Heart left ventricle (tissue), 16 donors: ENCODE data around the gene TMEM248. TPM values are rescaled to one million over a fixed set of nuclear protein-coding genes. Genes with fewer than 3 reads are reported as not detected.
"Not testable (repeated sequence)": the region's sequence is repeated elsewhere in the genome, so short reads cannot be mapped to it uniquely, and the experiment has no call there.

Experiments used
- ATAC-seq, 4 donors: fragments of 200-7000 bp; cut with Tn5 transposase; one replicate each; pipeline ENCODE4 v1.9.1; 2020 to 2022; ENCODE audit warnings: moderate library complexity in 4 of 4, mild to moderate bottlenecking in 3 of 4, moderate number of reproducible peaks in 1 of 4
- DNase-seq, 5 donors: peaks; one replicate each; pipeline ENCODE4 v3.0.0-alpha.2; 2020
- H3K27ac ChIP-seq, 12 donors: fragments of 200-600 bp; sonication (generic) in 4 of 12; one replicate each; pipeline versions ENCODE4 v1.5.0 to v1.8.0; 2016 to 2022; ENCODE audit warnings: mild to moderate bottlenecking in 2 of 12
- H3K27me3 ChIP-seq, 9 donors: fragments of 200-600 bp; sonication (generic) in 2 of 9; one replicate each; pipeline versions ENCODE4 v1.5.1 to v1.8.0; 2016 to 2022; ENCODE audit warnings: mild to moderate bottlenecking in 3 of 9
- H3K36me3 ChIP-seq, 9 donors: fragments of 200-600 bp; sonication (generic) in 2 of 9; one replicate each; pipeline versions ENCODE4 v1.5.0 to v1.8.0; 2018 to 2022; ENCODE audit warnings: mild to moderate bottlenecking in 2 of 9
- H3K4me1 ChIP-seq, 12 donors: fragments of 200-600 bp; sonication (generic) in 4 of 12; one replicate each; pipeline versions ENCODE4 v1.5.0 to v1.8.0; 2016 to 2022; ENCODE audit warnings: mild to moderate bottlenecking in 3 of 12
- H3K4me3 ChIP-seq, 12 donors: fragments of 200-600 bp; sonication (generic) in 4 of 12; one replicate each; pipeline versions ENCODE4 v1.5.0 to v1.8.0; 2017 to 2022; ENCODE audit warnings: mild to moderate bottlenecking in 9 of 12, moderate library complexity in 4 of 12
- H3K9me3 ChIP-seq, 12 donors: fragments of 200-600 bp; sonication (generic) in 4 of 12; one replicate each; pipeline versions ENCODE4 v1.5.0 to v1.8.0; 2016 to 2022; ENCODE audit warnings: mild to moderate bottlenecking in 1 of 12
- CTCF ChIP-seq, 12 donors: fragments of 200-600 bp; sonication (generic) in 4 of 12; IDR thresholded peaks; one replicate each; pipeline versions ENCODE4 v1.5.0 to v1.8.0; 2018 to 2022; ENCODE audit warnings: antibody characterized with exemption in 12 of 12, mild to moderate bottlenecking in 5 of 12
- POLR2A ChIP-seq, 2 donors: fragments of 450-650 bp; IDR thresholded peaks; one replicate each; pipeline ENCODE4 v1.6.1; 2017; ENCODE audit warnings: antibody characterized with exemption in 2 of 2, mild to moderate bottlenecking in 2 of 2, moderate library complexity in 2 of 2
- WGBS, 4 donors: extraction: QIAGEN DNeasy Blood & Tissue Kit in 2 of 4; methylation state at CpG; one replicate each; pipeline versions ENCODE4 v1.1.5 to v1.1.7; 2013 to 2018; 5-methylcytosine and 5-hydroxymethylcytosine counted together
- intact Hi-C, 10 donors: fragments of 100-400 bp; cut with DNase I; formaldehyde crosslinking; loops; one replicate each; pipeline versions ENCODE4 v1.11.1 to v1.14.2; 2022
- long read RNA-seq, 3 donors: library from polyadenylated mRNA; unstranded; transcript quantifications; one replicate each; pipeline ENCODE4 v2.0.0, GENCODE V29; 2020 to 2021
- polyA plus RNA-seq, 2 donors: library from polyadenylated mRNA; stranded (reverse); fragments of 200-250 nt; gene quantifications; one replicate each; pipeline ENCODE4 v1.2.3, GENCODE V29; 2013
- total RNA-seq, 9 donors: library from RNA; depleted of rRNA in 2 of 9; stranded (reverse); fragments of >200 nt in 2 of 9; fragmentation: NEBNext Ultra II Directional in 3 of 9; extraction: Animal tissue kit (Norgen Biotek cat#: 25700) in 3 of 9; gene quantifications; one replicate each; pipeline versions ENCODE4 v1.1.0 to v1.2.4, GENCODE V29; 2016 to 2023
- donor health status: ischemic (EF 13 %, LVEDD 7.1; RV severe dilation, severe dysfunction).
- donor health status: healthy with polysubstance abuse.
- donor health status: DM: no; HTN: yes; CAD: no.
- donor health status: DM: no; HTN: no; CAD: no.
- donor health status: ischemic (EF 25% LVEDD 6.9; RV normal size, moderate dysfunction).
- donor health status: ischemic (EF 25% LVEDD 5.7; RV mildly dilated, moderate dysfunction).
- donor health status: healthy.
- donor health status: DM: yes; HTN: yes; CAD: no.
- donor health status: ischemic (EF 35%, LVEDD 5.7; RV mildly dilated, moderate dysfunction).
- donor health status: nonischemic (EF 11% LVEDD 7.7; RV severe dilation, severe dysfunction).
- donor health status: DM: yes; HTN: yes; CAD: no.
- donor health status: PGD.
- donor health status: ischemic (EF 29% LVEDD 5.4; RV normal size, mild dysfunction).
- donor health status: nonischemic (EF 23%, LVEDD 6.1; RV moderate dilation, normal function).

The TMEM248 gene
- 100 to 1,000 TPM in 1 of 9 donors, 10 to 100 TPM in 8; 34.6 to 121 (median 55.2) TPM for total RNA-seq
- 10 to 100 TPM; 12.6 to 45.7 TPM for polyA plus RNA-seq
- long read RNA-seq, donor 1, full-length matches to known transcripts, result 21 of 34 reads
- long read RNA-seq, donor 1, partial matches to known transcripts, result 3 of 34 reads
- long read RNA-seq, donor 1, other reads (novel, unspliced or antisense), result 10 of 34 reads
- long read RNA-seq, donor 2, partial matches to known transcripts, result 32 of 33 reads
- long read RNA-seq, donor 2, other reads (novel, unspliced or antisense), result 1 of 33 reads
- long read RNA-seq, donor 3, full-length matches to known transcripts, result 23 of 42 reads
- long read RNA-seq, donor 3, partial matches to known transcripts, result 16 of 42 reads
- long read RNA-seq, donor 3, other reads (novel, unspliced or antisense), result 3 of 42 reads

- TF ChIP-seq POLR2A (IDR thresholded peaks at IDR 0.05) (peak in 1 of 2 donors; percentile 40), CTCF (IDR thresholded peaks at IDR 0.05) (no peak)
- Histone ChIP-seq H3K4me3 (peak within 1 kb of the TSS; percentile 90 to 100 (median 96)), H3K27ac (peak within 1 kb of the TSS; percentile 17 to 87 (median 77)), H3K27me3 (no peaks in the 10 kb centered on the region), H3K4me1 (peaks cover 3 to 40% (median 26%) of the 10 kb centered on the region in 12 donors), H3K36me3 (peaks cover 0 to 11% (median 0%) of the 10 kb centered on the region in 9 donors), H3K9me3 (no peaks in the 10 kb centered on the region)
- ATAC-seq (peak; percentile 94 to 98 (median 98)), DNase-seq (peak; percentile 91 to 96 (median 92))
- intact Hi-C loops, result loop anchor here in 5 of 10 donors (1.0 to 10.0 kb wide), 5 partner anchors 66 to 77 kb away; no protein-coding TSS in a partner anchor
- WGBS, 4 donors, result 1 to 6% (median 3%) methylated on average over 24 to 67 of the region's 67 CpGs
Observed at GRCh38 chr7:66920769-66921395, at the start of gene TMEM248. TMEM248 (plus strand) TSS chr7:66921225; CDS start chr7:66941866, 20,641 bp downstream.

- TF ChIP-seq POLR2A (IDR thresholded peaks at IDR 0.05) (no peak), CTCF (IDR thresholded peaks at IDR 0.05) (no peak)
- Histone ChIP-seq H3K36me3 (peaks cover 0 to 10% (median 0%) of the 10 kb centered on the region in 9 donors), H3K9me3 (no peaks in the 10 kb centered on the region), H3K4me3 (no peak overlapping the region), H3K27me3 (no peaks in the 10 kb centered on the region), H3K27ac (no peak overlapping the region), H3K4me1 (no peaks in the 10 kb centered on the region)
- DNase-seq (no peak), ATAC-seq (no peak)
- intact Hi-C loops, result no loop called here
- WGBS, 4 donors, result 93 to 95% (median 94%) methylated on average over 3 of the region's 3 CpGs
Observed at GRCh38 chr7:66873476-66873875, 47.5 kb upstream of the TMEM248 start.

- Histone ChIP-seq H3K36me3 (peaks cover 0 to 24% (median 0%) of the 10 kb centered on the region in 9 donors), H3K4me1 (no peaks in the 10 kb centered on the region), H3K27me3 (no peaks in the 10 kb centered on the region), H3K27ac (no peak overlapping the region), H3K9me3 (no peaks in the 10 kb centered on the region), H3K4me3 (no peak overlapping the region)
- no peak for ATAC-seq
- intact Hi-C loops, result no loop called here
- TF ChIP-seq POLR2A (IDR thresholded peaks at IDR 0.05) (no peak), CTCF (IDR thresholded peaks at IDR 0.05) (no peak)
- 91 to 100% (median 95%) methylated on average over 1 of the region's 1 CpG for WGBS, 4 donors
- DNase-seq, result no peak
Observed at GRCh38 chr7:66877577-66878300, 43.3 kb upstream of the TMEM248 start.

- intact Hi-C loops, DNase-seq, H3K27me3 ChIP-seq, H3K4me3 ChIP-seq, ATAC-seq, H3K4me1 ChIP-seq, H3K27ac ChIP-seq, H3K9me3 ChIP-seq: not testable (repeated sequence)
- H3K36me3 ChIP-seq, result peaks cover 0 to 29% (median 0%) of the 10 kb centered on the region in 9 donors
- 90 to 95% (median 93%) methylated on average over 7 of the region's 7 CpGs for WGBS, 4 donors
Observed at GRCh38 chr7:66878301-66878685, 42.7 kb upstream of the TMEM248 start.
